Measurements from ENCODE around the gene HOXB1. TPM values are rescaled to one million over a fixed set of nuclear protein-coding genes. Genes with fewer than 3 reads are reported as not detected.

Gene HOXB1
- total and polyA plus RNA-seq, 2 of the 8 experiments (the other 6 are each of a cell fraction or from before 2014, with no cell fraction given), result not detected

GRCh38 chr17:48546924-48547807, 16.4 kb upstream of the HOXB1 start:
- Histone ChIP-seq H3K4me1 (replicated peaks in 1 of 4; ENCODE audit: control insufficient read depth in 3 of 4, insufficient read depth in 4 of 4, low read length in 3 of 4) (peaks cover 7 to 31% (median 11%) of the 10 kb centered on the region in 4 experiments), H4K20me1 (replicated peaks in 1 of 2; ENCODE audit: control insufficient read depth in 1 of 2, insufficient read depth in 2 of 2, low read length in 2 of 2) (peaks cover 12 to 16% of the 10 kb centered on the region in 2 experiments), H3K27ac (ENCODE audit: low read depth, low read length) (no peak overlapping the region), H4K5ac (ENCODE audit: insufficient read length, low read depth, low read length) (no peak overlapping the region), H2AFZ (ENCODE audit: low read length) (no peak overlapping the region), H3K79me1 (ENCODE audit: low read depth, low read length) (no peaks in the 10 kb centered on the region), H2BK20ac (ENCODE audit: low read length) (no peak overlapping the region), H3K23ac (ENCODE audit: insufficient read length) (no peak overlapping the region), H3K36me3 (ENCODE audit: control insufficient read depth in 2 of 4, insufficient read depth in 4 of 4, low read length in 3 of 4) (peaks cover 0 to 6% (median 0%) of the 10 kb centered on the region in 4 experiments; a peak in 1 of 8 replicates), H3K4me2 (ENCODE audit: insufficient read depth in 1 of 2, low read depth in 2 of 2, low read length in 2 of 2) (peak overlapping the region; percentile 22 to 33; a peak in 1 of 4 replicates), H4K8ac (ENCODE audit: extremely low read depth, insufficient read depth, low read length) (no peak overlapping the region), H3K4me3 (ENCODE audit: extremely low read depth in 1 of 4, insufficient read depth in 2 of 4, low read depth in 3 of 4, low read length in 4 of 4) (no peak overlapping the region), H3K9ac (replicated peaks in 1 of 4; ENCODE audit: extremely low read depth in 1 of 4, low read depth in 3 of 4, low read length in 3 of 4) (no peak overlapping the region), H3K56ac (replicated peaks; ENCODE audit: insufficient read length, low read depth, low read length) (no peak overlapping the region), H2BK15ac (ENCODE audit: low read length) (no peak overlapping the region), H3K23me2 (ENCODE audit: low read depth, low read length) (no peaks in the 10 kb centered on the region; the same call in 1 of the 2 replicates), H2AK5ac (ENCODE audit: low read depth, low read length) (no peak overlapping the region), H2BK12ac (ENCODE audit: low read depth, low read length) (no peak overlapping the region), H3K4ac (replicated peaks; ENCODE audit: insufficient read length, low read depth, low read length) (no peak overlapping the region), H3K14ac (ENCODE audit: insufficient read length) (no peak overlapping the region), H3K79me2 (ENCODE audit: control insufficient read depth in 1 of 2, insufficient read depth in 2 of 2, low read length in 2 of 2) (no peaks in the 10 kb centered on the region), H2BK120ac (replicated peaks; ENCODE audit: low read depth, low read length) (no peak overlapping the region), H4K91ac (replicated peaks; ENCODE audit: insufficient read length, low read length) (no peak overlapping the region), H2BK5ac (ENCODE audit: low read depth, low read length) (no peak overlapping the region), H3K27me3 (replicated peaks in 1 of 4; ENCODE audit: control insufficient read depth in 3 of 4, extremely low read depth in 1 of 4, insufficient read depth in 3 of 4, low read length in 3 of 4) (peaks cover 92 to 100% (median 98%) of the 10 kb centered on the region in 4 experiments), H3K9me3 (ENCODE audit: insufficient read depth in 2 of 2, low read depth in 1 of 2, low read length in 1 of 2) (no peaks in the 10 kb centered on the region), H3K18ac (ENCODE audit: extremely low read depth, low read length) (no peak overlapping the region)
- TF ChIP-seq TBP (IDR thresholded peaks at IDR 0.05; ENCODE audit: low read depth, low read length) (no peak), SP4 (IDR thresholded peaks at IDR 0.05; ENCODE audit: low read length) (no peak), EZH2 (IDR thresholded peaks at IDR 0.05; ENCODE audit: low read depth, low read length, severe bottlenecking) (peak; percentile 23), CBX5 (IDR thresholded peaks at IDR 0.05; ENCODE audit: low read depth, low read length) (no peak), RFX5 (IDR thresholded peaks at IDR 0.05; ENCODE audit: borderline replicate concordance, low read depth, low read length) (no peak), RNF2 (IDR thresholded peaks at IDR 0.05; ENCODE audit: borderline replicate concordance, low read depth, low read length, missing control alignments, poor library complexity, severe bottlenecking) (peak; percentile 22), EP300 (IDR thresholded peaks at IDR 0.05; ENCODE audit: borderline replicate concordance in 1 of 2, low read depth in 2 of 2, low read length in 2 of 2) (no peak), ATF3 (IDR thresholded peaks at IDR 0.05; ENCODE audit: insufficient read depth, low read depth, low read length) (no peak), SUZ12 (IDR thresholded peaks at IDR 0.05; ENCODE audit: low read length) (peak; percentile 75), TEAD4 (IDR thresholded peaks at IDR 0.05; ENCODE audit: low read depth, low read length) (no peak)
- ChIA-PET POLR2A (ENCODE audit: partially characterized antibody) (interaction anchor here (0.6 to 1.2 kb wide), 4 partner anchors 9 to 195 kb away, joined by 3 read pairs; no protein-coding TSS in a partner anchor), CTCF (ENCODE audit: partially characterized antibody) (interaction anchor here (0.7 to 6.6 kb wide), 24 partner anchors 8 to 331 kb away, joined by 3 to 53 read pairs (median 4); partner anchors contain the start of genes HOXB1, HOXB3 and HOXB5)
- 17% methylated on average over 10 of the region's 10 CpGs; no CpG with 5 or more reads in 1 of the 2 experiments for WGBS, 2 experiments (ENCODE audit: extremely low coverage in 1 of 2, insufficient coverage in 1 of 2, insufficient read length in 1 of 2, insufficient replicate concordance in 2 of 2, low coverage in 1 of 2, low lambda C conversion rate in 2 of 2, missing lambda C conversion rate in 1 of 2)
- DNase-seq (ENCODE audit: low read depth in 1 of 2, low spot score in 2 of 2) (no peak), FAIRE-seq (no peak)
